Retinal pigment epithelial cell (primary cell): ENCODE data around the gene ATRNL1.

Experiments
- DNase-seq: peaks from one replicate; pipeline ENCODE4 v3.0.0-alpha.2; 2010; ENCODE audit warnings: low read depth
- H3K4me3 ChIP-seq: 2 replicates; pipeline ENCODE4 v1.5.1; 2011; ENCODE audit warnings: mild to moderate bottlenecking, low read length, control low read depth, moderate library complexity
- TF ChIP-seq, protein P1 (sequence below): conservative IDR thresholded peaks from 2 replicates; pipeline ENCODE4 v1.5.1; 2011; ENCODE audit warnings: low read depth, low read length, control low read depth, inconsistent platforms

Gene ATRNL1

DNA sequence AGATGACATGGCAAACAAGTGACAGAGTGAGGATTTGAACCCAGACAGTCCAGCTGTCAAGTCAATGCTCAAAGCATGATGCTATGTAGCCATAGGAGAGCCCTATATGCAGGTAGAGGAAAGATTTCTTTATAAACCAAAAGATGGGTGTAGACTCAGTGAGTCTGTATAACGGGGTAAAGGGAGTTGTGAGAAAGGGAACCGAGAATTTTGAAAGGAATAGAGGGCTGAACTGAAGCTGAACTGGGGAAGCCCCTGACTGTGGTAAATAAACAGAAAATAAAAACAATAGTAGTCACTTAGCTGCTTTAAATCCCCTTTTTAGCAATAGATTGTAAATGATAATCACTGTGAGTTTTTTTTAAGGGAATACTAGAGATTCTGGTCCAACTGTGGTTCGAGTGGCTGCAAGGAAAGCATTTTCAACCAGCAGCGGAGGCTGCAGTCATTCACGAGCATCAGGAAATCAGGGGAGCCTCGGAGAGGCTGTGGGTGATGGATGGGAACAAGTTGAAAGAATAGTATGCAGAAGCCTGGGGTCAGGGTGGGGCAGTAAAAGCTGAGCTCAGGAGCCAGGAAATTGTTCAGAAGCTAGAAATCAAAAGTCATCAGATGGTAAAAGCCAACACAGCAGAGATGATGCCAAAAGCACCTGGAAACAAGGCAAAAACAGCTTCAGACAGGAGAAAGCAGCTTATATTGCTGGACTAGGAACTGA is 786.4 kb downstream of the ATRNL1 start:
- no peak overlapping the region for H3K4me3 ChIP-seq
- no peak for DNase-seq
- TF ChIP-seq, protein P1, sequence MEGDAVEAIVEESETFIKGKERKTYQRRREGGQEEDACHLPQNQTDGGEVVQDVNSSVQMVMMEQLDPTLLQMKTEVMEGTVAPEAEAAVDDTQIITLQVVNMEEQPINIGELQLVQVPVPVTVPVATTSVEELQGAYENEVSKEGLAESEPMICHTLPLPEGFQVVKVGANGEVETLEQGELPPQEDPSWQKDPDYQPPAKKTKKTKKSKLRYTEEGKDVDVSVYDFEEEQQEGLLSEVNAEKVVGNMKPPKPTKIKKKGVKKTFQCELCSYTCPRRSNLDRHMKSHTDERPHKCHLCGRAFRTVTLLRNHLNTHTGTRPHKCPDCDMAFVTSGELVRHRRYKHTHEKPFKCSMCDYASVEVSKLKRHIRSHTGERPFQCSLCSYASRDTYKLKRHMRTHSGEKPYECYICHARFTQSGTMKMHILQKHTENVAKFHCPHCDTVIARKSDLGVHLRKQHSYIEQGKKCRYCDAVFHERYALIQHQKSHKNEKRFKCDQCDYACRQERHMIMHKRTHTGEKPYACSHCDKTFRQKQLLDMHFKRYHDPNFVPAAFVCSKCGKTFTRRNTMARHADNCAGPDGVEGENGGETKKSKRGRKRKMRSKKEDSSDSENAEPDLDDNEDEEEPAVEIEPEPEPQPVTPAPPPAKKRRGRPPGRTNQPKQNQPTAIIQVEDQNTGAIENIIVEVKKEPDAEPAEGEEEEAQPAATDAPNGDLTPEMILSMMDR, result no peak

DNA sequence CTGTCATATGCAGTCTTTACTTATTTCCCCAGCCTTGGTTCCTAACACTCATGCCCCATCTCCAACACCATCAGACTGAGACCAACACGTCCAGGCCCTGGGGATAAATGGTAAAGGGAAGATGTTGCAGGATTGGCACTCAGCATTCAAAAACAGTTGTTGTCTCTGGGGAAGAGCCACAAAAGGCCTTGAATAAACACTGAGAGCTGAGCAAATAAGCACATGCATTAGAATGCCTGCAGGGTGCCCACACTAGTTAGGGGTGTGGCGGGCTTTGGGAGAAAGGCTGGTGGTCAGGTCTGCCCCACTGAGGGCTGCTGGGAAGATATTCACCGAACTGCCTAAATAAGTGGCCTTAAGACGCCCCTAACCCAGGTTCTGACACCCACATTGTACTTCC is 788.9 kb downstream of the ATRNL1 start:
- no peak overlapping the region for H3K4me3 ChIP-seq
- DNase-seq, result no peak
- TF ChIP-seq, protein P1, result no peak

DNA sequence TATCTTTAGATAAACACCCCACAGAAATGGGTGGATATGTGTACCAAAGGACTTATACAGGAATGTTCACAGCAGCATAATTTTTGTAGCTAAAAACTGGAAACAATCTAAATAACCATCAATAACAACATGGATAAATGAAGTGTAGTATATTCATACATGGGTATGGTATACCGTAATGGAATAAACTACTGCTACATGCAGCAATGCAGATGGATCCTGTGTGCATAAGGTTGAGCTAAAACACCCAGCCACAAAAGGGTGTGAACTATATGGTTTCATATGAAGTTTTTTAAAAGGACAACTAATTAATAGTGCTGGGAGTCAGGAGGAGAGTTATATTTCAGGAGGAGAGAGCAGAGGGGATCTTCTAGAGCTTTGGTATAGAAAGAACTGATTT is 790.2 kb downstream of the ATRNL1 start:
- DNase-seq, result no peak
- TF ChIP-seq, protein P1, result no peak
- no peak overlapping the region for H3K4me3 ChIP-seq

DNA sequence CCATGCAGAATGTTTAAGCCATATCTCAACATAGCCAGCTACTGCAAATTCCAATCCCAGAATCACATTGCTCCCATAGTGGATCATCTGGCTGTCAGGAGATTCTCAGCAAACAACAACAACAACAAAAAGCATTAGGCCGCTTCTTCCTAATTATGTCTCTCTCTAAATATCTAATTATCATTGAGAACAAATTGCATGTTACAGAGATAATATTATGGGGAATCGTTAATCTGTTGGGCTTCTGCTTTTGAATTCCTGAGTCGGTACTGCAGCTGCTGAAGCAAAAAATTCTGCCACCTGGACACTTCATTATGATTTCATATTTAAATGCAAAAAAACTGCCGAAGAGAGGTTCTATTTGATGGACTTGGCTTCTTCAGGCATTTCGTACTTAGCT is 791.2 kb downstream of the ATRNL1 start:
- TF ChIP-seq, protein P1, result no peak

DNA sequence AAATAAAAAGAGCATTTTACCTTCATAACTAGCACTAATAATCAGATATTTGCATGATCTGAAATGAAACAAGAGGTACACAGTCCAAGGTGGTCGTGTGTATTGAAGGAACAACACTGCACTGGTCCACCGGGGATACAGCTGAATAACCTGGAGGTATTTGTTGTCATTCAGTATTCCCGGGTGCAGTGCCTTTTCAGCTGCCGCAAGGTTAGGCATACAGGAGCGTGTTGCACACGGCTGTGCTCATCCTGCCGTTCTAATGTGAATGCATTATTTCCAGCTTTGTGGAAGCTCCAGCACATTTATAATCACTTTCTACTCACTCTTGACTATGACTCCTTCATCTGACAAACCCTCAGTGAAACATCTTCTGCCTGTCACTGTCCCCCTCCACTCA is 802.0 kb downstream of the ATRNL1 start:
- TF ChIP-seq, protein P1, result no peak
- DNase-seq, result no peak
- no peak overlapping the region for H3K4me3 ChIP-seq

More for the DNA sequence above, 791.2 kb downstream of the ATRNL1 start:
- H3K4me3 ChIP-seq, result no peak overlapping the region
- no peak for DNase-seq

DNA sequence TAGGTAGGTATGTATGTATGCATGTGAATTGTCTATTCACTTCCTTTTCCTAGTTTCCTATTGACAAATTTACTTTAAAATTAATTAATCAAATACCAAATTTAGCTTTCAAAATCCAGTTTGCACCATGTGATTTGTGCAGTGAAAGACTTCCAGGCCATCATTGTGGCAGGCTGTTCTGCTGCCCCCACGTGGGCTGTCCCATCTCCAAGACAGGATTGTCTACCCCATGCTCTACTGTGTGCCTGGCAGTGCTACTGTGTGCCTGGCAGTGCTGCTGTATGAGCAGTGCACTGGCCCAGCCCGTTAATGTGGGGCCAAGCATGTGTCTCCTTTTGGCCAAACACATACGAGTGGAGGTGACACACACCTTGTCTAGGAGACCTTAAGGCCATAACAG is 805.1 kb downstream of the ATRNL1 start:
- no peak overlapping the region for H3K4me3 ChIP-seq
- TF ChIP-seq, protein P1, result no peak
- DNase-seq, result no peak

DNA sequence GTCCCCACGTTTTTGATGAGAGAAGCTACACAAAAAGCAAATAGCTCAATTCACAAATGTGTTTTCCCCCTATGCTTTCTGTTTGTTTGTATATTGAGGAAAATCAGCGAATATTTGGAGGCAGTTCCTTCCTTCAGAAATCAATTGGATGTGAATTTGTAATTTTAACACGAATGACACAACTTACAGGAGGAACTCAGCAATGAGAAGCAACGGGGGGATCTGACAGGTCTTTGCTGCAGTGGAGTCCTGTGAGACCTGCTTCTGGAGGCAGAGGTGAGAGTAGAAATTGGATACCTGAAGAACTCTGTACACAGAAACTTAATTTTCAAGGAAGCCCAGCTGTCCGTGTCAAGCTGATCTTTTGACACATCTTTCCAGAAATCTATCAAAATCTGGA is 809.4 kb downstream of the ATRNL1 start:
- TF ChIP-seq, protein P1, result no peak

More for the DNA sequence above, 809.4 kb downstream of the ATRNL1 start:
- DNase-seq, result no peak
- no peak overlapping the region for H3K4me3 ChIP-seq
